ENCODE data around the gene MREG.

GRCh38 chr2:215982465-215982875 lies 30.9 kb downstream of the MREG start:
- TF ChIP-seq CTCF (IDR thresholded peaks at IDR 0.05 in 2 of 3, conservative IDR thresholded peaks at IDR 0.05 in 1 of 3; ENCODE audit: borderline replicate concordance in 1 of 3, insufficient read depth in 1 of 3, low read depth in 2 of 3, low read length in 2 of 3) (no peak), SIN3A (IDR thresholded peaks at IDR 0.05; ENCODE audit: low read depth) (peak; percentile 60; the same call in 1 of the 2 replicates), CBX3 (IDR thresholded peaks at IDR 0.05; ENCODE audit: low read depth) (peak; percentile 85), YY1 (IDR thresholded peaks at IDR 0.05; ENCODE audit: extremely low read depth, insufficient replicate concordance, low read depth, low read length) (no peak), POLR2A (IDR thresholded peaks at IDR 0.05; ENCODE audit: borderline replicate concordance, extremely low read depth, insufficient read depth, insufficient read length) (no peak)

All from HCT116 (cell line).